GM18499 (cell line): Measurements from ENCODE around the gene CENPH.
"Not testable (repeated sequence)": the region's sequence is repeated elsewhere in the genome, so short reads cannot be mapped to it uniquely, and the experiment has no call there.

ENCODE experiments used
- ATAC-seq: cut with Tn5 transposase; IDR thresholded peaks from one replicate; pipeline ENCODE4 v1.9.1; 2021; ENCODE audit warnings: moderate number of reproducible peaks; ENCODE audit not compliant: insufficient read depth, unreplicated experiment

CENPH gene

DNA sequence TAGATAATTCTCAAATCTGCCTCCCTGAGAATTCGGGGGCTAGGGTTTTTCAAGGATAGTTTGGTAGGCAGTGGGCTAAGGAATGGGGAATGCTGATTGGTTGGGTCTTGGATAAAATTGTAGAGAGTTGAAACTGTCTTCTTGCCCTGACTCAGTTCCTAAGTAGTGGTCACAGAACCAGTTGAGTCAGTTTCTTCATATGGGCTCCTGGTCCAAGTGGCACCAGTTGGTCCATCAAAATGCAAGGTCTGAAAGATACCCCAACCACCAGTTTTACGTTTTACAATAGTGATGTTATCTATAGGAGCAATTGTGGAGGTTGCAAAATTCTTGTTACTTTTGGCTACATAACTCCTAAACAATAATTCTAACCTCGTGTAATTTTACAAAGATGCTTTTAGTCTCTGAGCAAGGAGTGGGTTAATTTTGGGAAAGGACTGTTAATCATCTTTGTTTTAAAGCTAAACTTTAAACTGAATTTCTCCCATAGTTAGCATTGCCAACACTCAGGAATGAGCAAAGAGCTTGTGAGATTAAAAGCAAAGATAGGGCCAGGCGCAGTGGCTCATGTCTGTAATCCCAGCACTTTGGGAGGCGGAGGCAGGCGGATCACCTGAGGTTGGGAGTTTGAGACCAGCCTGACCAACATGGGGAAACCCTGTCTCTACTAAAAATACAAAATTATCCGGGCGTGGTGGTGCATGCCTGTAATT, 53.0 kb downstream of the CENPH start:
- ATAC-seq: no peak

DNA sequence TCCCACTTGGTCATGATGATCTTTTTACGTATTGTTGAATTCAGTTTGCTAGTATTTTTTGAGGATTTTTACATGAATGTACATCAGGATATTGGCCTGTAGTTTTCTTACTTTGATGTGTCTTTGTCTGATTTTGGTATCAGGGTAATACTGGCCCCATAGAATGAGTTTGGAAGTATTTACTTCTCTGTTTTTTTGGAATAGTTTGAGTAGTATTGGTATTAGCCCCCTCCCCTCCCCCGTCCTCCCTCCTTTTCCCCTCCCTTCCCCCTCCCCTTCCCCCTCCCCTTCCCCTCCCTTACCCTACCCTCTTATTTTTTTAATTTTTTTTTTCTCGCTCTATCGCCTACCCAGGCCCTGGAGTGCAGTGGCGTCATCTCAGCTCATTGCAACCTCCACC, 55.6 kb downstream of the CENPH start:
- no peak for ATAC-seq

- ATAC-seq: no peak
These were observed 58.6 kb downstream of the CENPH start for GRCh38 chr5:69248019-69248418.

DNA sequence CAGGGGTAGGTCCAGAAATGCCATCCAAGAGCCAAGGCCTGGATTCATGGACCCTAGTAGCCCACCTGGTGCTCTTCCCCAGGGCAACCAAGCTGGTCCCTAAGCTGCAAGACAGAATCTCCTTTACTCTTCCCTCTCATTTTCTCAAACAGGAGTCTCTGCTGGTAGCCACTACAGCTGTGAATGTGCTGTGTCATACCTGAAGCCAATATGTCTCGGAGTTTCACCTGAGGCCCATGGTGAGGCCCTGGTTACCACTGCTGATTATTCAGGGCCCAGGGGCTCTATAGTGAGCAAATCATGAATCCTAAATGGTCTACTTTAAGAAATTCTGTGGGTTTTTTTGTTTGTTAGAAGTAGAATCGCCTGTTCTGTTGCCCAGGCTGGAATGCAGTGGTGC, 61.2 kb downstream of the CENPH start:
- no peak for ATAC-seq

- ATAC-seq: no peak
These were observed 63.1 kb downstream of the CENPH start for GRCh38 chr5:69252437-69252836.

DNA sequence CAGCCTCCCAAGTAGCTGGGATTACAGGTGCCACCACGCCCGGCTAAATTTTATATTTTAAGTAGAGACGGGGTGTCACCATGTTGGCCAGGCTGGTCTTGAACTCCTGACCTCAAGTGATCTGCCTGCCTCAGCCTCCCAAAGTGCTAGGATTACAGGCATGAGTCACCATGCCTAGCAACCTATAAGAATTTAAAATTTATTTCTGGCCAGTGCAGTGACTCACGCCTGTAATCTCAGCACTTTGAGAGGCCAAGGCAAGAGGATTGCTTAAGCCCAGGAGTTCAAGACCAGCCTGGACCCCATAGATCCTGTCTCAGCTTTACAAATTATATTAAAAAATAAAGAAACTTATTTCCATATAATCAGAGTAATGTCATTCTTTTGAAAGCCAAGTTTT, 66.6 kb downstream of the CENPH start:
- ATAC-seq: not testable (repeated sequence)

DNA sequence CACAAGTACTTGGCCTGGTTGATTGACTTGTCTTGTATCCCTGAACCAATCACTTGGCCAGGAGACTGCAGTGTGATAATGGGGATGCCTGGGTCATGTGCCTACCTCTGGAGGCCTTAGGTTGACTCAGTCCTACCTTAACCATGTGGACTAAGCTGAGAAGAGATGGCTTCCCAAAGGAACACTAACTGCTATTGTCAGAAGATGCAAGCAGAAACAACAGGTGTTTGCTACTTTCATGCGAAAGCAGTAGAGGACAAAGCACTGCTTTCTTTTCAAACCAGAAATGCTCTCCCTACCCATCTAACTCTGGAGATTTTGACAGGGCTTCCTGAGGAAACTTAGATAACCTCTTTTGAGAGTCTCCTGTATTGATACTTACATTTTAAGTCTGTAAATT, 68.2 kb downstream of the CENPH start:
- ATAC-seq: no peak
